Measurements from ENCODE around the gene MAP4K2. TPM values are rescaled to one million over a fixed set of nuclear protein-coding genes. Genes with fewer than 3 reads are reported as not detected.
"Not testable (repeated sequence)": the region's sequence is repeated elsewhere in the genome, so short reads cannot be mapped to it uniquely, and the experiment has no call there.

MAP4K2 gene
- total RNA-seq, 4 donors from 2014 or later, result 3.3 to 34.7 (median 20.3) TPM

DNA sequence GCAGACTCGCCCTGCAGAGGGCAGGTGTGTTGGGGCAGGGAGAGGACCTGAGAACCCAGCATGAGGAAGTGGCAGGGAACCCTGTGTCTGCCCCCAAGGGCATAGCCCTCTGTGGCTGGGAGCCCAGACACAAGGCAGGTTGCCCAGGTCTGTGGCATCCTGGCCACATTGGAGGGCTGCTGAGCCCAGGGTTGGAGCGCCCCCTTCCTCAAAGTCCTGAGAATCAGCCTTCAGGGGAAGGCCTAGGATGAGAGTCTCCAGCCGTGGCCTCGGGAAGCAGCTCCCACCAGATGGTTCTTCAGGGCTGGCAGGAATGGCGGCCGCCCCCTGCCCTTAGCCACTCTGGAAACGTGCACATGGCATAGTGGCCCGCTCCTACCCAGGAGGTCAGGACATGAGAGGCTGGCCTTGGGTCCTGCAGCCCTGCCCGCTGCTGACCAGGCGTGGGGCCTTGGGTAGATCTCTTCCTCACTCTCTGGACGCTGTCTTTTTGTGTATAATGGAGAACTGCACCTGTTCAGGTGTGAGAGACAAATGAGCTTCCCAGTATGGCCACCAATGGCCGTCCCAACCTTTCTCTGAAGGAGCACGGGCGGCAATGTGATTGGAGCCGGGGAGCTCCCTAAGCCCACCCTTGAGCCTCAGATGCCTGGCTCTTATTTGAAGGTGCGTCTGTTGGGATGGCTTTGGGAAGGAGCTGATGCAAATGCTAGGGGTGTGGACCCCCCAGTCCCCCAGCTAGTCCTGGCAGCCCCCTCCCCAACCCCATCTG is 46.0 kb upstream of the MAP4K2 start:
- H3K36me3 ChIP-seq, result peaks cover 0 to 12% (median 0%) of the 10 kb centered on the region in 3 donors
- no peak overlapping the region for H3K4me3 ChIP-seq
- peaks cover 5 to 83% (median 58%) of the 10 kb centered on the region in 4 donors for H3K4me1 ChIP-seq
- TF ChIP-seq, protein P1, sequence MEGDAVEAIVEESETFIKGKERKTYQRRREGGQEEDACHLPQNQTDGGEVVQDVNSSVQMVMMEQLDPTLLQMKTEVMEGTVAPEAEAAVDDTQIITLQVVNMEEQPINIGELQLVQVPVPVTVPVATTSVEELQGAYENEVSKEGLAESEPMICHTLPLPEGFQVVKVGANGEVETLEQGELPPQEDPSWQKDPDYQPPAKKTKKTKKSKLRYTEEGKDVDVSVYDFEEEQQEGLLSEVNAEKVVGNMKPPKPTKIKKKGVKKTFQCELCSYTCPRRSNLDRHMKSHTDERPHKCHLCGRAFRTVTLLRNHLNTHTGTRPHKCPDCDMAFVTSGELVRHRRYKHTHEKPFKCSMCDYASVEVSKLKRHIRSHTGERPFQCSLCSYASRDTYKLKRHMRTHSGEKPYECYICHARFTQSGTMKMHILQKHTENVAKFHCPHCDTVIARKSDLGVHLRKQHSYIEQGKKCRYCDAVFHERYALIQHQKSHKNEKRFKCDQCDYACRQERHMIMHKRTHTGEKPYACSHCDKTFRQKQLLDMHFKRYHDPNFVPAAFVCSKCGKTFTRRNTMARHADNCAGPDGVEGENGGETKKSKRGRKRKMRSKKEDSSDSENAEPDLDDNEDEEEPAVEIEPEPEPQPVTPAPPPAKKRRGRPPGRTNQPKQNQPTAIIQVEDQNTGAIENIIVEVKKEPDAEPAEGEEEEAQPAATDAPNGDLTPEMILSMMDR (IDR thresholded peaks at IDR 0.05), result peak in 5 of 6 experiments; percentile 24 to 60 (median 53)
- no peak for TF ChIP-seq POLR2A (IDR thresholded peaks at IDR 0.05)
- no peaks in the 10 kb centered on the region for H3K9me3 ChIP-seq
- peak; percentile 89 to 95 (median 90) for DNase-seq
- no peaks in the 10 kb centered on the region for H3K27me3 ChIP-seq
- peak overlapping the region; percentile 34 to 94 (median 79) for H3K27ac ChIP-seq

DNA sequence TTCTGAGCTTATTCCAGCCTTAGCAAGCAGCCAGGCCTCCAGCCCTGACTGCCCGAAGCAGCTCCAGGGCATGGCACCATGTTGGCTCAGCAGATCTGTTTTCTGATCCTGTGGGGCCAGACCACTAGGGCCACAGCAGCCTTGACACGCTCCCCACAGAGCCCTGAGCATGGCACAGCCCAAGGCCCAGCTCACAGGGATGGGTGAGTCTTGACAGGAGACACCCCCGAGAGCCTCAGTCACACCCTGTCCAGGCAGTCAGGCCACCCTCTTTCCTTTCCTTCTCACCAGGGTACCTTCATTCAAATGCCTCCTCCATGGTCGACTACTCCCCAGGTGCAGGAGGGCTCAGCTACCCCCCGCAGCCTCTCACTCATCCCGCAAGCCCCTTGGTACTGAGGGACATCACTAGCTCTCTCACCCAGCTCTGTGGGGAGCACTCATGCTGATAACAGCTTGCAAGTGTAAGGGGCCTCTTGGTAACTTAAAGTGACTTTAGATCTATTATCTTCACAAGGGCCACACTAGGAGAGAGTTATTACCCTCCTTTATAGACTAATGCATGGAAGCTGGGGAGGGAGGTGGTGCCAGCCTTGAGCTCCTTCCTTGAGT is 45.3 kb upstream of the MAP4K2 start:
- peak overlapping the region; percentile 34 to 94 (median 79) for H3K27ac ChIP-seq
- H3K4me3 ChIP-seq, result no peak overlapping the region
- TF ChIP-seq, protein P1 (IDR thresholded peaks at IDR 0.05), result peak in 1 of 6 experiments; percentile 21
- peak in 1 of 2 donors; percentile 68 for TF ChIP-seq POLR2A (IDR thresholded peaks at IDR 0.05)
- no peaks in the 10 kb centered on the region for H3K9me3 ChIP-seq
- DNase-seq, result peak in 1 of 3 donors; percentile 54
- peaks cover 0 to 5% (median 0%) of the 10 kb centered on the region in 3 donors for H3K36me3 ChIP-seq
- peaks cover 5 to 83% (median 51%) of the 10 kb centered on the region in 4 donors for H3K4me1 ChIP-seq
- H3K27me3 ChIP-seq, result no peaks in the 10 kb centered on the region

DNA sequence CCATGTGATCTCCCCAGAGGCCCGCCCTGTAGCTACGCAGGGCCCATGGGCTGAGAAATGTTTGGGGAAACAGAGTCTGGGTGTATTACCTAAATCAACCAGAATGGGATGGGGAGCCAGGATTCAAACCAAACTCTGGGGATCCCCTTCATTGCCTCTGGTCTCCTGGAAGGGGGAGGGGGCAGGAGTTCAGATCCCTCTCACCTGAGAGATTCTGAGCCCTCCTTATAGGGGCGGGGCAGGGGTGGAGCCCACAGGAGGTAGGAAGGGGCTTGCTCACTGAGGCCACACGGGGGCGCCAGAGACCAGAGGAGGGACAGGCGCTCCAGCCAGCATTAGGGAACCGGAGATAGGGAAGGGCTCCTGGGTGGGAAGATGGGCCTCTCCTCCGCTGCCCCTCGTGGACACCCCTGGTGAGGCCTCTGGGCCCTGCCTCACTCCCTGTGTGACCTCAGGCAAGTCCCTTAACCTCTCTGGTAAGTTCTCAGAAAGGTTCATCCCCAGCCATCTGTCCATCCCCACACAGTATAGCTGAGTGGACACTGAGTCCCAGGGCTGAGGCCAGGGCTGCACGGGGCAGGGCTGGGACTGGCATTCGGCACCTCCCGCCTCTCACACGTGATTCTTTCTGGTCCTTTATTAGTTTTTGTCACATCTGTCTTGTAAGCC is 44.1 kb upstream of the MAP4K2 start:
- peaks cover 8 to 71% (median 41%) of the 10 kb centered on the region in 4 donors for H3K4me1 ChIP-seq
- TF ChIP-seq POLR2A (IDR thresholded peaks at IDR 0.05), result peak in 1 of 2 donors; percentile 43
- TF ChIP-seq, protein P1 (IDR thresholded peaks at IDR 0.05), result peak; percentile 94 to 99 (median 99)
- DNase-seq, result peak; percentile 92 to 97 (median 96)
- no peaks in the 10 kb centered on the region for H3K9me3 ChIP-seq
- no peaks in the 10 kb centered on the region for H3K27me3 ChIP-seq
- H3K27ac ChIP-seq, result peak overlapping the region in 3 of 4 donors; percentile 71 to 94 (median 87)
- H3K4me3 ChIP-seq, result no peak overlapping the region
- H3K36me3 ChIP-seq, result no peaks in the 10 kb centered on the region

DNA sequence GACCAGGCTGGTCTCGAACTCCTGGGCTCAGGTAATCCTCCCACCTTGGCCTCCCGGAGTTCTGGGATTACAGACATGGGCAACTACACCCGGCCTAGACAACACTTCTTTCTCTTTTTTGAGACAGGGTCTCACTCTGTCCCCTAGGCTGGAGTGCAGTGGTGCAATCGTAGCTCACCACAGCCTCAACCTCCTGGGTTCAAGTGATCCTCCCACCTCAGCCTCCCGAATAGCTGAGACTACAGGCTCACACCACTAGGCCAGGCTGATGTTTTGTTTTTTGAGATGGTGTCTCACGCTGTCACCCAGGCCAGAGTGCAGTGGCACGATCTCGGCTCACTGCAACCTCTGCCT is 42.7 kb upstream of the MAP4K2 start:
- H3K9me3 ChIP-seq, H3K27me3 ChIP-seq, DNase-seq, H3K36me3 ChIP-seq, H3K4me3 ChIP-seq: not testable (repeated sequence)
- Histone ChIP-seq H3K27ac (peak overlapping the region in 2 of 4 donors; percentile 17 to 35), H3K4me1 (peaks cover 8 to 57% (median 28%) of the 10 kb centered on the region in 4 donors)

DNA sequence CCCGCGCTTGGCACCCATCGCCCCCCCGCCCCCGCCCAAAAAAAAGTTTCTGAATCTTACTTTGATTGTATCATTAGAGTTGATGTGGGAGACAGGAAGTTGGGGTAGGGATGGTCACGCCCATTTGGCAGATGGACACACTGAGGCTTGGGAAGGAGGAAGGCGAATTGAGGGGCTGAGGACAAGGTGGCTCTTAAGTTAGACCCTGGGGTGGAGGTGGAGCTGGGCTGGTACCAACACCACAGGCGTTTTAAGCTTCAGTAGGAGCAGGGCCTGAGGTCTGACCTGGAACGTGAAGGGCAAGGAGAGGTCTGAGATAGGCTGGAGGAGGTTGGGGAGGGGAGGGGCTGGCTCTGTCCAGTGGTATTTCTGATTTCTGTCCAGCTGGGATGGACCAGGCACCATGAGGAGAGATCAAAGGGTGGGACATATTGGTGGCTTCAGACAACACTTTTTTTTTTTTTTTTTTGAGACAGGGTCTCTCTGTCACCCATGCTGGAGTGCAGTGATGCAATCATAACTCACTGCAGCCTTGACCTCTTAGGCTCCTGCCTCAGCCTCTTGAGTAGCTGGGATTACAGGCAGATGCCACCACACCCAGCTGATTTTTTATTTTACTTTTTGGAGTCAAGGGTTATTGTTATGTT is 42.2 kb upstream of the MAP4K2 start:
- DNase-seq, result no peak
- Histone ChIP-seq H3K4me3 (peak overlapping the region; percentile 64 to 80 (median 74)), H3K27ac (peak overlapping the region; percentile 85 to 96 (median 88)), H3K4me1 (peaks cover 8 to 52% (median 24%) of the 10 kb centered on the region in 4 donors), H3K36me3 (peaks cover 0 to 5% (median 0%) of the 10 kb centered on the region in 3 donors), H3K27me3 (no peaks in the 10 kb centered on the region), H3K9me3 (no peaks in the 10 kb centered on the region)
- no peak for TF ChIP-seq POLR2A (IDR thresholded peaks at IDR 0.05)
